ENCODE measurements around the gene SLC22A12.
A peak's percentile ranks its signal among the peaks of the same experiment; 100 is the strongest.

Gene SLC22A12

DNA sequence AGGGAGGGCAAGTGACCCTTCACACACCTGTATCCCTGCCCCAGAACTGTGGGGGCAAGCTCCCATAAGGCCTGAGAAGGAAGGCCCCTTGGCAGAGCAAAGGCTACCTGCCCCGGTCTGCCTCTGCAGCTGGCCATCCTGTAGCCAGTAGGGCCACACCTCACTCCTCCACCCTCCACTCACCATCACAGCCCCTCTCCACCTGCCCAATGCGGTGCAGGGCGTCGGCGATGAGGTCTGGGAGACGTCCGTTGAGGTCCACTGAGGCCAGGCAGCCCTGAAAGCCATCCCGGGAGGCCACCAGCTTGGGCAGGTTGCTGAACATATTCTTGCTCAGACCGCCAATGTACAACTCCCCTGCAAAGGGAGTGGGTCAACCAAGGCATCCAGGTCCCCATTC lies 57.5 kb downstream of the SLC22A12 start:
- TF ChIP-seq, protein P1, sequence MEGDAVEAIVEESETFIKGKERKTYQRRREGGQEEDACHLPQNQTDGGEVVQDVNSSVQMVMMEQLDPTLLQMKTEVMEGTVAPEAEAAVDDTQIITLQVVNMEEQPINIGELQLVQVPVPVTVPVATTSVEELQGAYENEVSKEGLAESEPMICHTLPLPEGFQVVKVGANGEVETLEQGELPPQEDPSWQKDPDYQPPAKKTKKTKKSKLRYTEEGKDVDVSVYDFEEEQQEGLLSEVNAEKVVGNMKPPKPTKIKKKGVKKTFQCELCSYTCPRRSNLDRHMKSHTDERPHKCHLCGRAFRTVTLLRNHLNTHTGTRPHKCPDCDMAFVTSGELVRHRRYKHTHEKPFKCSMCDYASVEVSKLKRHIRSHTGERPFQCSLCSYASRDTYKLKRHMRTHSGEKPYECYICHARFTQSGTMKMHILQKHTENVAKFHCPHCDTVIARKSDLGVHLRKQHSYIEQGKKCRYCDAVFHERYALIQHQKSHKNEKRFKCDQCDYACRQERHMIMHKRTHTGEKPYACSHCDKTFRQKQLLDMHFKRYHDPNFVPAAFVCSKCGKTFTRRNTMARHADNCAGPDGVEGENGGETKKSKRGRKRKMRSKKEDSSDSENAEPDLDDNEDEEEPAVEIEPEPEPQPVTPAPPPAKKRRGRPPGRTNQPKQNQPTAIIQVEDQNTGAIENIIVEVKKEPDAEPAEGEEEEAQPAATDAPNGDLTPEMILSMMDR (IDR thresholded peaks at IDR 0.05; ENCODE audit: low read depth, low read length, missing control alignments): no peak
- H3K4me3 ChIP-seq (ENCODE audit: low read depth, low read length): no peak overlapping the region
- no peak for DNase-seq (ENCODE audit: low read depth)

DNA sequence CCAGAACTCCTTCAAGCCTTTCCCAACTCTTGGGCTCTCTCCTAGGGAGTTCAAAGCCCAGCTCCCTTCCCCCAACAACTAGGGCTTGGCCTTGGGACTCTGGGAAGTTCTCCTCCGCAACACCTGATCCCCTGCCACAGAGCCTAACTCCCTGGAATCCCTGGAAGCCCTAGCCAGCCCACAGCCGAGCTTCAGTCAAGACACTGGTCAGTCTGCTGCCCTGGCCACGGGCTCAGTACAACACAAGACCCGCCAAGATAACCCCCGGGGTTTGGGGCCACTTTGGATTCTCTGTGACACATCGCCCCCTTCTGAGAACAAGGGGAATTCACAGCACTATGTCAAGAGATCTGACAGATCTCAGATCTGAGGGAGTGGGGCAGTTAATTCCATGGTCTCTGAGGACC lies 58.3 kb downstream of the SLC22A12 start:
- DNase-seq (ENCODE audit: low read depth): no peak
- no peak overlapping the region for H3K4me3 ChIP-seq (ENCODE audit: low read depth, low read length)
- TF ChIP-seq, protein P1 (IDR thresholded peaks at IDR 0.05; ENCODE audit: low read depth, low read length, missing control alignments): peak; percentile 47

DNA sequence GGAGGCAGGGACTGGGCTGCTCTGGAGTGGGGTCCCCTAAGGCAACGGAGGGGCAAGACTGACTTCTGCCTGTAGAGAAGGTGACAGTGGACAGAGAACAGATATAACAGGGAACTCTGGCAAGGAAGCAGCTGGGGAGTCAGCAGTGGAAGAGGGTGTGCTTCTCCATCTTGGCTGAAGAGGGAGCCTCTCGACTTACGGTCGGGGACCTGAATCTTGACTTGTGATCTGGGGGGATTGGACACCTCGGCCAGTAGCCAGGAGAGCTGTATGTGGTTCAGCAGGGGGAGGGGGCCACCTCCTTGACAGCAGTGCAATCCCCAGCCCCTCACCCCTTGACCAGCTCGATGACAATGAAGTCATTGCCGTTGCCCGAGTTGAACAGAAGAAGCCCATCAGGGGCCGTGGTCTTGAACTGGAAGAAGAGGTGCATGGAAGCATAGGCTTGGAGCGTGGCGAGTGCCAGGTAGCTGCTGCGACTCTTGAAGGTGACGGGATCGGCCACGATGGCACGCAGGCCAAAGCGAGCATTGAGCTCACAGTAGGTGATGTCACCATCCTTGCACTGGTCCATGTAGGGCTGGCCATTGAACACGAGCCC lies 60.0 kb downstream of the SLC22A12 start:
- no peak overlapping the region for H3K4me3 ChIP-seq (ENCODE audit: low read depth, low read length)
- TF ChIP-seq, protein P1 (IDR thresholded peaks at IDR 0.05; ENCODE audit: low read depth, low read length, missing control alignments): peak; percentile 68
- DNase-seq (ENCODE audit: low read depth): no peak

Data from GM12864 (cell line).